GM23248 (cell line): ENCODE measurements around the gene SDC1.

Experiments
- EZH2 ChIP-seq: fragments of 200-600 bp; sonication (generic); IDR thresholded peaks from 2 replicates; pipeline ENCODE4 v1.6.1; 2018; ENCODE audit warnings: antibody characterized with exemption, mild to moderate bottlenecking; ENCODE audit not compliant: insufficient read depth, poor library complexity, severe bottlenecking
- EZH2phosphoT487 ChIP-seq: fragments of 200-600 bp; sonication (generic); IDR thresholded peaks from 2 replicates; pipeline ENCODE4 v1.6.1; 2018; ENCODE audit warnings: antibody characterized with exemption, moderate library complexity, mild to moderate bottlenecking, low read depth; ENCODE audit not compliant: insufficient read depth

DNA sequence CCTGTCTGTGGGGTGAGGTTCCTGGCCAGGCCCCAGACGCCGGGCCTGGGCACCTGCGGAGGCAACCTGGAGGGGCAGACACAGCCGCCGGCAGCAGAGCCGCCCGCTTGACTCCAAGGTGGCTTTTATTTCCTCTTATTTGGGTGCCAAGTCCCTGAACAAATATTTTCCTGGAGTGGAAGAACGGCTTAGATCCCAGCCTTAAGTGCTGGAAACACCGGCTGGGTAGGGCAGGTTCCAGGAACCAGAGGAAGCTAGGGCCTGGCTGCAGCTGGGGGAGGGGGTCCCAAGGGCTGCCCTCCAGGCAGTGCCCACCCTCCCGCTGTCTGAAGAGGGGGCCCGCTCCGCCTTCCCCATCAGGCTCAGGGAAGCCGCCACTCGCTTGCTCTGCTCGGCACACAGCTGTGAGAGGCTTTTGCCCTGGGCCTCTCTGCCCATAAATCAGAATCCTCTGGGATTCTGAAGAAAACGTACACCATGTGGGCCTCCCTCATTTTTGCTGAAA, 28.2 kb downstream of the SDC1 start:
- TF ChIP-seq EZH2 (no peak), EZH2phosphoT487 (no peak)
